Measurements from ENCODE around the gene RSPO1.

RSPO1 gene

DNA sequence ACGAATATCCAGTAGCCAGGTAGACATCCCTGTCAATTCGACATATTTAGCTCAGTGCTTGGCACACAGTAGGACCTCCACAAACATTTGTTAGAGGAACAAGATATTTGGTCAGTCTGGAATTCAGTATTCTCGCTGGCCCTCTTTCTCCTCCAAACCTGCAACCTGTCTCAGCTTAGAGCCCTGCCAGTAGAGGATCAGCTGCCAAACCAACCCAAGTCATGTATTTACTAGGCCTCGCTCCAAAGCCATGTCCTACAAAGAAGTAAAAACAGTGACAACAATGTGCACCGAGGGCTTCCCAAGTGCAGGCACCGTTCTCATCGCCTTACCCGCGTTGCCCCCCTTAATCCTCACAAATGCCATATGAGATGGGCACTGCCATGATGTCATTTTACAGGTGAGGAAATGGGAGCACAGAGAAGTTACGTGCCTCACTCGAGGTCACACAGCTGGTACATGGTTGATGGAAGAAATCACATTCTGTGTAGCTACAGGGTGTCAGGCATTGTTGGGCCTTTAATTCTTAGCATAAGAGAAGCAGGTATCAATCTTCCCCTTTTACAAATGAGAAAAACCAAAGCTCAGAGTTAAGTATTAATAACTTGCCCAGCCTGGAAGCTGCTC lies 31.7 kb upstream of the RSPO1 start:
- H2BK120ac ChIP-seq (ENCODE audit: insufficient read depth, low read length, poor library complexity) = no peak overlapping the region
- H2AFZ ChIP-seq (ENCODE audit: insufficient read depth, low read length, poor library complexity) = no peak overlapping the region
- no peak overlapping the region for H2BK5ac ChIP-seq (ENCODE audit: low read depth, low read length, poor library complexity)
- H2BK12ac ChIP-seq (ENCODE audit: low read length) = no peak overlapping the region
- no peaks in the 10 kb centered on the region for H3K27me3 ChIP-seq (ENCODE audit: insufficient read depth, low read length)
- H3K9me3 ChIP-seq (ENCODE audit: insufficient read depth, low read depth, low read length) = peaks cover 2% of the 10 kb centered on the region
- no peak overlapping the region for H3K18ac ChIP-seq (ENCODE audit: low read length)
- no peaks in the 10 kb centered on the region for H3K79me1 ChIP-seq (ENCODE audit: low read length)
- no CpG with 5 or more reads among the region's 11 CpGs for WGBS (ENCODE audit: extremely low coverage, insufficient coverage, insufficient read length)
- no peak overlapping the region for H3K27ac ChIP-seq (ENCODE audit: low read depth, low read length)
- H4K8ac ChIP-seq (ENCODE audit: low read depth, low read length) = no peak overlapping the region
- no peaks in the 10 kb centered on the region for H3K36me3 ChIP-seq (ENCODE audit: control insufficient read depth in 1 of 2, insufficient read depth in 2 of 2, low read length in 2 of 2)
- no peak overlapping the region for H2AK5ac ChIP-seq (ENCODE audit: low read length)
- H3K4me1 ChIP-seq (ENCODE audit: control insufficient read depth in 1 of 2, insufficient read depth in 2 of 2, low read length in 2 of 2) = peaks cover 4 to 6% of the 10 kb centered on the region in 2 experiments
- no peak overlapping the region for H3K4ac ChIP-seq (ENCODE audit: low read depth, low read length)
- no peak overlapping the region for H3K4me3 ChIP-seq (ENCODE audit: low read depth, low read length)
- H4K12ac ChIP-seq (ENCODE audit: low read depth, low read length) = no peak overlapping the region
- H4K91ac ChIP-seq (ENCODE audit: low read depth, low read length) = no peak overlapping the region
- H3K4me2 ChIP-seq (ENCODE audit: low read length) = no peak overlapping the region
- no peak overlapping the region for H3K9ac ChIP-seq (ENCODE audit: low read length)
- DNase-seq = no peak
- H3K79me2 ChIP-seq (ENCODE audit: control insufficient read depth, insufficient read depth, low read length, poor library complexity) = no peaks in the 10 kb centered on the region
- no peak overlapping the region for H3K23ac ChIP-seq (ENCODE audit: low read length)
- no peak overlapping the region for H3K14ac ChIP-seq (ENCODE audit: low read length)

DNA sequence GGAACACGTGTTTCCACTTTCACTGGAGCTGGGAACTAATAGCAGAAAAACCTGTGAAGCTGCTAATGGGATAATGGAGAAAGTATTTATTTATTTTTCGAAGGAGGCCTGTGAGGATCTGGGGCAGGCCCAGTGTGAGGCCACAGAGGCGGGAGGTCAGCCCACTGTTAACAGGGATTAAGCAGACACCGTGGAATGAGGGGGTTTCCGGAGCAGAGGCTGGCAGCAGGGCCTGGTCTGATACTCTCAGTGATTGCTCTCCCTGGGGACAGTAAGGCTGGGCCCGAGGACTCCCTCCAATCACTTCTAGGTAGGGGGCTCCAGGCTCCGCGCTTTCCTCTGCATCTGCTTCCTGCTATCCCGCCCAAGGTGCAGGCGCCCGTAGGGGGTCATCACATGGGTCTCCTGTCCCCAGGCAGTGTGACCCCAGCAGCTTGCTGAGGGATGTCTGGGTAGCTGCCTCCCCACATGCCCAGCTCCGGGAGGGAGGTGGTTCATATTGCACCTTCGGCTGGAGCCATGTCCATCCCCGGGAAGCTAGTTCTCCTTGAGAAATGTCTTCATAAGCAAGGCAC lies 28.8 kb upstream of the RSPO1 start:
- Histone ChIP-seq H3K18ac (ENCODE audit: low read length) (no peak overlapping the region), H4K12ac (ENCODE audit: low read depth, low read length) (no peak overlapping the region), H3K23ac (ENCODE audit: low read length) (no peak overlapping the region), H2BK12ac (ENCODE audit: low read length) (no peak overlapping the region), H2BK120ac (ENCODE audit: insufficient read depth, low read length, poor library complexity) (no peak overlapping the region), H3K14ac (ENCODE audit: low read length) (no peak overlapping the region), H3K4ac (ENCODE audit: low read depth, low read length) (no peak overlapping the region), H4K91ac (ENCODE audit: low read depth, low read length) (no peak overlapping the region), H3K4me3 (ENCODE audit: low read depth, low read length) (no peak overlapping the region), H3K4me1 (ENCODE audit: control insufficient read depth in 1 of 2, insufficient read depth in 2 of 2, low read length in 2 of 2) (peaks cover 10 to 14% of the 10 kb centered on the region in 2 experiments), H4K8ac (ENCODE audit: low read depth, low read length) (no peak overlapping the region), H3K4me2 (ENCODE audit: low read length) (no peak overlapping the region), H3K9me3 (ENCODE audit: insufficient read depth, low read depth, low read length) (peaks cover 2% of the 10 kb centered on the region), H3K27ac (ENCODE audit: low read depth, low read length) (no peak overlapping the region), H3K9ac (ENCODE audit: low read length) (no peak overlapping the region), H3K79me2 (ENCODE audit: control insufficient read depth, insufficient read depth, low read length, poor library complexity) (no peaks in the 10 kb centered on the region), H2BK5ac (ENCODE audit: low read depth, low read length, poor library complexity) (no peak overlapping the region), H3K36me3 (ENCODE audit: control insufficient read depth in 1 of 2, insufficient read depth in 2 of 2, low read length in 2 of 2) (no peaks in the 10 kb centered on the region), H2AK5ac (ENCODE audit: low read length) (no peak overlapping the region), H3K27me3 (ENCODE audit: insufficient read depth, low read length) (no peaks in the 10 kb centered on the region), H3K79me1 (ENCODE audit: low read length) (no peaks in the 10 kb centered on the region), H2AFZ (ENCODE audit: insufficient read depth, low read length, poor library complexity) (no peak overlapping the region)
- no peak for DNase-seq
- WGBS (ENCODE audit: extremely low coverage, insufficient coverage, insufficient read length) = no CpG with 5 or more reads among the region's 14 CpGs

- no peak overlapping the region for H2BK5ac ChIP-seq (ENCODE audit: low read depth, low read length, poor library complexity)
- no peak overlapping the region for H2BK12ac ChIP-seq (ENCODE audit: low read length)
- H4K91ac ChIP-seq (ENCODE audit: low read depth, low read length) = no peak overlapping the region
- no peaks in the 10 kb centered on the region for H3K79me1 ChIP-seq (ENCODE audit: low read length)
- no peak for DNase-seq
- H4K12ac ChIP-seq (ENCODE audit: low read depth, low read length) = no peak overlapping the region
- no peak overlapping the region for H4K8ac ChIP-seq (ENCODE audit: low read depth, low read length)
- no peaks in the 10 kb centered on the region for H3K36me3 ChIP-seq (ENCODE audit: control insufficient read depth in 1 of 2, insufficient read depth in 2 of 2, low read length in 2 of 2)
- H3K4ac ChIP-seq (ENCODE audit: low read depth, low read length) = no peak overlapping the region
- H3K4me1 ChIP-seq (ENCODE audit: control insufficient read depth in 1 of 2, insufficient read depth in 2 of 2, low read length in 2 of 2) = peaks cover 10 to 14% of the 10 kb centered on the region in 2 experiments
- no peaks in the 10 kb centered on the region for H3K79me2 ChIP-seq (ENCODE audit: control insufficient read depth, insufficient read depth, low read length, poor library complexity)
- H3K23ac ChIP-seq (ENCODE audit: low read length) = no peak overlapping the region
- H3K18ac ChIP-seq (ENCODE audit: low read length) = no peak overlapping the region
- no peak overlapping the region for H3K4me3 ChIP-seq (ENCODE audit: low read depth, low read length)
- H3K27me3 ChIP-seq (ENCODE audit: insufficient read depth, low read length) = no peaks in the 10 kb centered on the region
- no CpG with 5 or more reads among the region's 11 CpGs for WGBS (ENCODE audit: extremely low coverage, insufficient coverage, insufficient read length)
- H2AK5ac ChIP-seq (ENCODE audit: low read length) = no peak overlapping the region
- peaks cover 3% of the 10 kb centered on the region for H3K9me3 ChIP-seq (ENCODE audit: insufficient read depth, low read depth, low read length)
- H2AFZ ChIP-seq (ENCODE audit: insufficient read depth, low read length, poor library complexity) = no peak overlapping the region
- H3K27ac ChIP-seq (ENCODE audit: low read depth, low read length) = no peak overlapping the region
- H3K4me2 ChIP-seq (ENCODE audit: low read length) = no peak overlapping the region
- H3K14ac ChIP-seq (ENCODE audit: low read length) = no peak overlapping the region
- H2BK120ac ChIP-seq (ENCODE audit: insufficient read depth, low read length, poor library complexity) = no peak overlapping the region
- H3K9ac ChIP-seq (ENCODE audit: low read length) = no peak overlapping the region
Observed at GRCh38 chr1:37662031-37662755, 27.5 kb upstream of the RSPO1 start.

DNA sequence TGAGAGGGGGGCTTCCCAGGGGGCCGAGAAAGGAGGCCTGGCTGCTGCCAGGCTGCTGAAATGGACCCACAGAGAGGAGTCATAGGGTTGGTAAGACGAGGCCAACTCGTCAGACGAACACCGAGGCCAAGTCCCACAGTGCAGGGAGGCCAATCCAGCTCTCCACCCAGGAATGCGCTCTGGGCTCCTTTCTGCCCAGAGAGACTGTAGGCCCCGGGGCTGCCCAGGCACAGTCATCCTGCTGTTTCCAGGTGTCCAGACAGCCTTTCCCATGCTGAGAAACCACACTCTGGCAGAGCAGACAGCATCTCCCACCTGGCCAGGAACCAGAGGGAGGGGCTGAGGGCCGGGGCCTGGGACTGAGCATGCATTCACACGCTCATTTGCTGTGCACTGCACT lies 26.7 kb upstream of the RSPO1 start:
- Histone ChIP-seq H3K4me1 (ENCODE audit: control insufficient read depth in 1 of 2, insufficient read depth in 2 of 2, low read length in 2 of 2) (peaks cover 10 to 14% of the 10 kb centered on the region in 2 experiments), H3K4ac (ENCODE audit: low read depth, low read length) (no peak overlapping the region), H3K27ac (ENCODE audit: low read depth, low read length) (no peak overlapping the region), H4K12ac (ENCODE audit: low read depth, low read length) (no peak overlapping the region), H4K8ac (ENCODE audit: low read depth, low read length) (no peak overlapping the region), H3K4me2 (ENCODE audit: low read length) (no peak overlapping the region), H3K23ac (ENCODE audit: low read length) (no peak overlapping the region), H2BK12ac (ENCODE audit: low read length) (no peak overlapping the region), H2AK5ac (ENCODE audit: low read length) (no peak overlapping the region), H3K79me1 (ENCODE audit: low read length) (no peaks in the 10 kb centered on the region), H3K18ac (ENCODE audit: low read length) (no peak overlapping the region), H2BK5ac (ENCODE audit: low read depth, low read length, poor library complexity) (no peak overlapping the region), H3K79me2 (ENCODE audit: control insufficient read depth, insufficient read depth, low read length, poor library complexity) (no peaks in the 10 kb centered on the region), H2BK120ac (ENCODE audit: insufficient read depth, low read length, poor library complexity) (no peak overlapping the region), H3K14ac (ENCODE audit: low read length) (no peak overlapping the region), H3K9ac (ENCODE audit: low read length) (no peak overlapping the region), H4K91ac (ENCODE audit: low read depth, low read length) (no peak overlapping the region), H3K9me3 (ENCODE audit: insufficient read depth, low read depth, low read length) (peaks cover 3% of the 10 kb centered on the region), H2AFZ (ENCODE audit: insufficient read depth, low read length, poor library complexity) (no peak overlapping the region), H3K4me3 (ENCODE audit: low read depth, low read length) (no peak overlapping the region), H3K27me3 (ENCODE audit: insufficient read depth, low read length) (no peaks in the 10 kb centered on the region), H3K36me3 (ENCODE audit: control insufficient read depth in 1 of 2, insufficient read depth in 2 of 2, low read length in 2 of 2) (no peaks in the 10 kb centered on the region)
- no CpG with 5 or more reads among the region's 9 CpGs for WGBS (ENCODE audit: extremely low coverage, insufficient coverage, insufficient read length)
- DNase-seq = peak; percentile 56 to 76

Data from trophoblast cell (in vitro differentiated cells and primary cell).